ENCODE measurements around the gene LILRB4. TPM values are rescaled to one million over a fixed set of nuclear protein-coding genes. Genes with fewer than 3 reads are reported as not detected.

Gene LILRB4
- total RNA-seq, 2 experiments from 2014 or later, result 0.82 to 3.0 TPM

DNA sequence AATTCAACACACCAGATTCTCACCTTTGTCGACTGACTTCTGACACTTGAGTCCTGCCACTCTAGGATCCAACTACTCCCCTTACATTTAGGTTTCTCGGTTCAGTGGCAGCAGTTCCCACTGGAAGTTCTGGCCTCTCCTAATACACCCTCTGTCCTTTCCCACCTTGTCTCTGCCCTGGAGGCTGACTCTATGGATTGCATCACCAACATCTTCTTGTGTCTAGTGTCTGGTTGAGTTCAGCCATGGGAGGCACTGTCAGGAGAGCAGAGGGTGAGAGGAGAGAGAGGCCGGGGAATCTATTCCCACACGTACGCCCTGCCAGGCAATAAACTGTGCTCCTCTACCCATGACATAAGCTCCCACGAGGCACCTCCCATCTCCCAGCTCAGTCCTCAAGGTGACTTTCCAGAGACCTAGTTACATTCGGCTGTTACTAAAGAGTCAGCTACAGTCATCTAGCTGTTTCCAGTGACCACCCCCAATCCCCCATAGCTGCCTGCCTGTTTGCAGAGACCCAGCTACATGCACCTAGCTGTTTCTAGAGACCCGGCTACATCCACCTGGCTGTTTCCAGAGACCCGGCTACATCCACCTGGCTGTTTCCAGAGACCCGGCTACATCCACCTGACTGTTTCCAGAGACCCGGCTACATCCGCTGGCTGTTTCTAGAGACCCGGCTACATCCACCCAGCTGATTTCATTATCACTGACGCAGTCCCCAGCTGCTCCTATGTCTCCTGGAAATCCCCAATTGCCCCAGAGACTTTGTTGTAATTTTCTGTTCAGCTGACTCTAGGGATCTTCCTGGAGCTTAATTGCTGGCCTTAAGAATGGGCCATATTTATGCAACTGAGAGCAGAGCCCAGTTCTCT, 8.1 kb upstream of the LILRB4 start:
- H3K4me3 ChIP-seq (ENCODE audit: low read depth, low read length, poor library complexity, severe bottlenecking), result no peak overlapping the region
- no peak overlapping the region for H2AFZ ChIP-seq (ENCODE audit: low read length)
- H4K20me1 ChIP-seq (ENCODE audit: insufficient read depth, low read length), result no peaks in the 10 kb centered on the region
- H3K4me2 ChIP-seq (ENCODE audit: low read length), result no peak overlapping the region
- ChIA-PET POLR2A (no interaction called here), CTCF (ENCODE audit: unreplicated experiment) (interaction anchor here (0.9 kb wide), 1 partner anchor 20 kb away, joined by 3 read pairs; no protein-coding TSS in a partner anchor)
- no peak overlapping the region for H3K27ac ChIP-seq (ENCODE audit: low read depth, low read length, poor library complexity, severe bottlenecking)
- H3K79me2 ChIP-seq (ENCODE audit: insufficient read depth, low read depth, low read length), result no peaks in the 10 kb centered on the region
- no peaks in the 10 kb centered on the region for H3K36me3 ChIP-seq (ENCODE audit: insufficient read depth, low read length)
- intact Hi-C loops (cut with micrococcal nuclease; ENCODE audit: unreplicated experiment), result no loop called here
- no peak for TF ChIP-seq EZH2phosphoT487 (IDR thresholded peaks at IDR 0.05; ENCODE audit: borderline replicate concordance, low read depth, low read length)
- TF ChIP-seq, protein P1, sequence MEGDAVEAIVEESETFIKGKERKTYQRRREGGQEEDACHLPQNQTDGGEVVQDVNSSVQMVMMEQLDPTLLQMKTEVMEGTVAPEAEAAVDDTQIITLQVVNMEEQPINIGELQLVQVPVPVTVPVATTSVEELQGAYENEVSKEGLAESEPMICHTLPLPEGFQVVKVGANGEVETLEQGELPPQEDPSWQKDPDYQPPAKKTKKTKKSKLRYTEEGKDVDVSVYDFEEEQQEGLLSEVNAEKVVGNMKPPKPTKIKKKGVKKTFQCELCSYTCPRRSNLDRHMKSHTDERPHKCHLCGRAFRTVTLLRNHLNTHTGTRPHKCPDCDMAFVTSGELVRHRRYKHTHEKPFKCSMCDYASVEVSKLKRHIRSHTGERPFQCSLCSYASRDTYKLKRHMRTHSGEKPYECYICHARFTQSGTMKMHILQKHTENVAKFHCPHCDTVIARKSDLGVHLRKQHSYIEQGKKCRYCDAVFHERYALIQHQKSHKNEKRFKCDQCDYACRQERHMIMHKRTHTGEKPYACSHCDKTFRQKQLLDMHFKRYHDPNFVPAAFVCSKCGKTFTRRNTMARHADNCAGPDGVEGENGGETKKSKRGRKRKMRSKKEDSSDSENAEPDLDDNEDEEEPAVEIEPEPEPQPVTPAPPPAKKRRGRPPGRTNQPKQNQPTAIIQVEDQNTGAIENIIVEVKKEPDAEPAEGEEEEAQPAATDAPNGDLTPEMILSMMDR (conservative IDR thresholded peaks at IDR 0.05; ENCODE audit: low read length), result no peak
- BruUV-seq (replicated peaks), result no TSS peak
- no peaks in the 10 kb centered on the region for H3K4me1 ChIP-seq (ENCODE audit: insufficient read depth, low read length, poor library complexity, severe bottlenecking)
- DNase-seq (ENCODE audit: low spot score), result no peak
- H3K9me3 ChIP-seq (ENCODE audit: low read length), result no peaks in the 10 kb centered on the region
- no peaks in the 10 kb centered on the region for H3K9me2 ChIP-seq (ENCODE audit: insufficient read depth, low read length)

DNA sequence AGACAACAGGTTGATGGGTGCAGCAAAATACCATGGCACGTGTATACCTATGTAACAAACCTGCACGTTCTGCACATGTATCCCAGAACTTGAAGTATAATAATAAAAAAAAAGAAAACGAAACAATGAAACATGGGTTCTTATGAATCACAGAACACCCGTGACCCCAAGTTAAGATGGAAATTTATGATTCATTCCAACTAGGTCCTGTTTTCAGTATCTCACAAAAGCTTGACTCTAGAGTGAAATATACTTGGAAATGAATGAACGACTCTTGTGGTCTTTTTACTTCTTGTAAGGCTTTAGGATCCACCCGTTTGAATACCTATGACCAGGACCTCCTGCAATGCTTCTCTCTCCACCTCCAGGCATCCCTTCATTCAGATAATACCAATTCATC, 3.5 kb upstream of the LILRB4 start:
- BruUV-seq (replicated peaks), result no TSS peak
- TF ChIP-seq, protein P1 (conservative IDR thresholded peaks at IDR 0.05; ENCODE audit: low read length), result no peak
- TF ChIP-seq EZH2phosphoT487 (IDR thresholded peaks at IDR 0.05; ENCODE audit: borderline replicate concordance, low read depth, low read length), result no peak
- no peaks in the 10 kb centered on the region for H3K79me2 ChIP-seq (ENCODE audit: insufficient read depth, low read depth, low read length)
- ChIA-PET CTCF (ENCODE audit: unreplicated experiment) (no interaction called here), POLR2A (interaction anchor here (1.5 kb wide), 1 partner anchor 32 kb away, joined by 12 read pairs; no protein-coding TSS in a partner anchor)
- no peak overlapping the region for H2AFZ ChIP-seq (ENCODE audit: low read length)
- H3K27ac ChIP-seq (ENCODE audit: low read depth, low read length, poor library complexity, severe bottlenecking), result no peak overlapping the region
- H4K20me1 ChIP-seq (ENCODE audit: insufficient read depth, low read length), result no peaks in the 10 kb centered on the region
- H3K9me3 ChIP-seq (ENCODE audit: low read length), result no peaks in the 10 kb centered on the region
- H3K9me2 ChIP-seq (ENCODE audit: insufficient read depth, low read length), result no peaks in the 10 kb centered on the region
- H3K36me3 ChIP-seq (ENCODE audit: insufficient read depth, low read length), result no peaks in the 10 kb centered on the region
- H3K4me3 ChIP-seq (ENCODE audit: low read depth, low read length, poor library complexity, severe bottlenecking), result no peak overlapping the region
- H3K4me2 ChIP-seq (ENCODE audit: low read length), result no peak overlapping the region
- H3K4me1 ChIP-seq (ENCODE audit: insufficient read depth, low read length, poor library complexity, severe bottlenecking), result peaks cover 27% of the 10 kb centered on the region
- intact Hi-C loops (cut with micrococcal nuclease; ENCODE audit: unreplicated experiment), result no loop called here
- no peak for DNase-seq (ENCODE audit: low spot score)

DNA sequence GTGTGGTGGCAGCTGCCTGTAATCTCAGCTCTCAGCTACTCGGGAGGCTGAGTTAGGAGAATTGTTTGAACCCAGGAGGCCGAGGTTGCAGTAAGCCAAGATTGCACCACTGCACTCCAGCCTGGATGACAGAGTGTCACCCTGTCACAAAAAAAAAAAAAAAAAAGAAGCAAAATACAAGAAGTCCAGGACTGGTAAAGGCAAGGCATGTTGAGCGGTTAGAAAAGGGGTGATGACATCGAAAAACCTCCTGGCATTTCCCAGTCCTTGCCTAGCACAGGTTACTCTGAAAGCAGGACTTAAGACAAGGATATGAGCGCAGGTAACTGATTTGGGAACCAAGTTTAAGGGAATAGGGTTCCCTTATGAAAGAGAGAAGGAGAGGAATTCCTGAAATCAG, 2.5 kb upstream of the LILRB4 start:
- Histone ChIP-seq H2AFZ (ENCODE audit: low read length) (no peak overlapping the region), H3K9me3 (ENCODE audit: low read length) (no peaks in the 10 kb centered on the region), H4K20me1 (ENCODE audit: insufficient read depth, low read length) (no peaks in the 10 kb centered on the region), H3K79me2 (ENCODE audit: insufficient read depth, low read depth, low read length) (no peaks in the 10 kb centered on the region), H3K27ac (ENCODE audit: low read depth, low read length, poor library complexity, severe bottlenecking) (no peak overlapping the region), H3K4me1 (ENCODE audit: insufficient read depth, low read length, poor library complexity, severe bottlenecking) (peaks cover 27% of the 10 kb centered on the region), H3K4me2 (ENCODE audit: low read length) (no peak overlapping the region; the same call in 1 of the 2 replicates), H3K36me3 (ENCODE audit: insufficient read depth, low read length) (no peaks in the 10 kb centered on the region), H3K9me2 (ENCODE audit: insufficient read depth, low read length) (no peaks in the 10 kb centered on the region), H3K4me3 (ENCODE audit: low read depth, low read length, poor library complexity, severe bottlenecking) (no peak overlapping the region)
- no TSS peak for BruUV-seq (replicated peaks)
- no peak for DNase-seq (ENCODE audit: low spot score)
- TF ChIP-seq, protein P1 (conservative IDR thresholded peaks at IDR 0.05; ENCODE audit: low read length), result no peak
- no peak for TF ChIP-seq EZH2phosphoT487 (IDR thresholded peaks at IDR 0.05; ENCODE audit: borderline replicate concordance, low read depth, low read length)
- intact Hi-C loops (cut with micrococcal nuclease; ENCODE audit: unreplicated experiment), result no loop called here
- ChIA-PET CTCF (ENCODE audit: unreplicated experiment) (no interaction called here), POLR2A (interaction anchor here (1.5 kb wide), 1 partner anchor 33 kb away, joined by 12 read pairs; no protein-coding TSS in a partner anchor)
